GM19351 (cell line): ENCODE measurements around the gene C9orf85.

Experiments
- ATAC-seq: cut with Tn5 transposase; IDR thresholded peaks from one replicate; pipeline ENCODE4 v1.9.1; 2021; ENCODE audit warnings: mild to moderate bottlenecking, moderate library complexity; ENCODE audit not compliant: unreplicated experiment

The C9orf85 gene

DNA sequence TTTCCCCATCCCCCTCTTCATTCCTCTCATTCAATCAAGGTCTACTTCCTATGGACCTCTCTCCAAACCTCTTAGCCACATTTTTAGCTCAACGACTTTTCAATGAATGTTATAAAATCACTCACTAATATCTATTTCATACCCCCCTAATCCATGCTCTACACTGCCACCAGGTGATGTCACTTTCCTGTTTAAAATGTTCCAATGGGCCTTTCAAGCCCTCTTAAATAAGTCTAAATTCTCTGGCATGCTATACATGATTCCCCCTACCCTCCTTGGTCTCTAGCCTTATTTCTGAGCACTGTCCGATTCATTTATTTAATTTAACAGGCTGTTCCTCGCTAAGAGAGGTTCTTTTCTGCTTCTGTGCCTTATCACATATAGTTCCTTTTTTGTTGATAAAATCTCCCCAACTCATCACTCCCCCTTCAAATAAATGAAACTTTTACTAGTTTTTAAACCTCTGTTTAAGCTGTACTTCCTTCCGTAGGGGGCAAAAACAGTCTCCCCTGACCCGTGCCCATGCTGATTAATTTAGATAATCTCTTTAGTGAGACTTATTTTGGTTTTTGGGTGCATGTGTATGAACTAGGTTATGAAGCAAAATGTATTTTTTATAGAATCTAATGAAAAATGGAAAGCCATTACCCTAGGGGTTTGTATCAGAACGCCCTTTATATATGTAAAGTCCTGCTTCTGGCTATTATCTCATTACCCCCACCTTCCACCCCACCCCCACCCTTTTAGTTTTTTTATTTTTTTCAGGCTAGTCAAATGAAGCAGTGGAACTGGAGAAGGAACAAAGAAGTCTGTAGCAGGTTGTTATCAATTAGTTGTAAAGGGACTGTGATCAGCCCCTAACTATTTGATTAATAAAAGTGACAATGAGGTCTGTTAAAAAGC is 9.5 kb upstream of the C9orf85 start:
- ATAC-seq: no peak

DNA sequence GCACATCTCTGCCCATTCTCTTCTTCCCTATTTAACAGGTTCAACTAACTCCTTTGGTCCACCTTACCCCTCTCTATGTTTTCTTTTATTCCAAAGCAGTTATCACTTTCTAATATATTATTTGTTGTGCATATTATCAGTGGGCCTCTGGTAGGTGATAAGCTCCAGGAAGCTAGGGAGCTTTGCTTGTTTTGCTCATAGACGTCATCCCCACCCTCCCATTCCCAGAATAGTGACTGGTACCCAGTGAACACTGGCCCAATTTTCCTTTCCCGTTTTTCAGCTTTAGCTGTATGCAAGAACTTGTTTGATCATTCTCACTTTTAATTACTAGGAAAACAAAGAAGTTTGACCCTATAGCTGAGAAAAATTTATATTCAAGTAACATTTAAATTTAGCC is 7.4 kb upstream of the C9orf85 start:
- no peak for ATAC-seq

DNA sequence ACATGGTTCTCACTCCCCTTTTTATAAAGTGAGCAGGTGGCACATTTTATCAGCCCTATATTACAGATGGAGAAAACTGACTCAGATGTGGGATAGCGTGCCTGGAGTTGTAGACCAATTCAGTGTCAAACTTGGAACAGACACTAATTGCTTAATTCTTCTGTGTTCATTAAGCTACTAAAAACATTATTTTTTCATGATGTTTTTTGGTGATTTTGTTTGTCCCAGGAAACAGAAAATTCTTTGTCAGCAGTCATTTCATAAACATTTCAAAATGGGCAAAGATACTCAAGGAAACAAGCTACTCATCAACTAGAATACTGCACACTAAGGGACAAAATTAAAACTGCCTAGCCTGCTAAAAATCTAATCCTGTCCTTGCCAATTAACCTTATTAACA is 2.6 kb upstream of the C9orf85 start:
- no peak for ATAC-seq

- no peak for ATAC-seq
Observed at GRCh38 chr9:71909887-71910649, 1.4 kb upstream of the C9orf85 start.

GRCh38 chr9:71910650-71911060 is 784 bp upstream of the C9orf85 start:
- ATAC-seq: peak; percentile 9

DNA sequence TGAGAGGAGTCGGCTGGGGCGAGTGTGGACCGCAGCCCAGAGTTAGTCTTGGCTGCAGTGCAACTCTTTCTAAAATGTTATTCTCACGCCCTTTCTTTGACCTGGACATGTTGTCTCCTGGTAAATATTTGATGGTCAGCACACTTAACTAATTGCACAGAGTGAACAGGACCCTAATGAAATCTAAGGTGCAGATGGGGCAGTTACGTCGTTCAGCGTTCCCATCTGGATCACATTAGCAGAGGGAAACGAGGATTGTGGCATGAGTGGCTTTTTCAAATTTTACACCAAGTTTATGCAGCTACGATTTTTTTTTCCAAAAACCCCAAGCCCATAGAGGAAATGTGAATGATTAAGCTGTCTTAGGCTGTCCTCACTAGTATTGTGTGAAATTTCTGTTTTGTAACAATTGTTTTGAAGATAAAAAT is 483 bp downstream of the C9orf85 start:
- ATAC-seq: no peak

- no peak for ATAC-seq
Observed at GRCh38 chr9:71915495-71915894, 4.1 kb downstream of the C9orf85 start.

DNA sequence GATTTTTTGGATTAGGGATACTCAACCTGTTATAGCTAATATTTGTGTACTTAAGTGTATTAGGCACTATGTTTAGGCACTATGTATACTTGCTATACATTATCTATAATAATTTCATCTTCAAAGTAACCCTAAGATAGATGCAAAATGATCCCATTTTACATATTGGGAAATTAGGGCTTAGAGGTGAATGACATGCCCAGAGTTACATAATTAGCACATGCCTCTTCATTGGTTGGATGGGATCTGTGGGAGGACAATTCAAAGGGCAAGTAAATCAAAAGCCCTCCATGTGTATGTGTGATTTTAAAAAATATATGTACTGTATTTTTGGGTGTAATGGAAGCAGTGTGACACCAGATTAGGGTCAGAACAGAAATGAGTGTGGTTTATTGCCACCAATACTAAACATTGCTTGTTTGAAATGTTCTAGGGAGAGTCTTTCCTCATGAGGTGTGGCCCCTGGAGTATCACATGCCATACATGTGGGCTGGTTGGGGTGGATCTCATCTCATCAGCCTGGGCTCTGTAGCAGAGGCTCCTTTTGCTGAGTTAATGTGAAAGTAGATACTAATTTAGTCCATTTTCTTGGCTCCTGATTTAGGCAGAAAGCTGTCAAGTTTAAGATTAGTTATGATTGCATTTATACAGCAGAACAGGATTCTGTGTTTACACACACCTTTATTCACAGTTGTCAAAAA is 5.5 kb downstream of the C9orf85 start:
- ATAC-seq: peak; percentile 93

GRCh38 chr9:71918419-71918818 is 7.0 kb downstream of the C9orf85 start:
- no peak for ATAC-seq

DNA sequence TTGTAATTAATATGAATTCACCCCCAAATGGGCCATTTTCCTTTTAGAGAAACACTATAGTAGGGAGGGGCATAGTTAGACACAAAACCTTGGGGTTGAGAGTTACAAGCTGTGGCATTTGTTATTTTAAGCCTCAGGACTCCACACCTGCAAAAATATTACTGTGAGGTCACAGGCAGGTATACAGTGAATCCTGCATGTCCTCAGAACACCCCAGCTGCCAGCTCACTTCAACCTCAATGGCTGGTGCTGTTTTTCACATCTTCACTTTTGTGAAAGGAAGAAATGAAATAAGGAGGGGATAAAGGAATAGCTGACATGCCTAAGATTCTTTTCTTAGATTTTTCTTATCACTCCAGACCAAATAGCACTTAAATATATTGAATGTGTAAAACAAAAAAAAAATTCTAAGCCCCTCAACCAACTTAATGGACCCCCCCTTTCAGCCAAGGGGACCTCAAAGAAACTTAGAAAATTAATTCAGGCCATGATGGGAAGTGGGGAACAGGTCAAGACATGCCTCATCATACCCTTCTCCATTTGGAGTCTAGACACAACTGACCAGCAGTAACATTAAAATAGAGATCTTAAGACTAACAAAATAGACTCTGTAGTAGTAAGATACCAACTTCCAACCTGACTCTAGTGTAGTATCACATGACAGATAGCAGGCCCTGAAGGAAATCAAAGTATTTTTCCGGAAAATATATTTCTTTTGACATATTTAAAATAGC is 9.2 kb downstream of the C9orf85 start:
- ATAC-seq: no peak

- no peak for ATAC-seq
Observed at GRCh38 chr9:71921190-71921814, 9.9 kb downstream of the C9orf85 start.

- ATAC-seq: no peak
Observed at GRCh38 chr9:71924576-71924975, 13.1 kb downstream of the C9orf85 start.

DNA sequence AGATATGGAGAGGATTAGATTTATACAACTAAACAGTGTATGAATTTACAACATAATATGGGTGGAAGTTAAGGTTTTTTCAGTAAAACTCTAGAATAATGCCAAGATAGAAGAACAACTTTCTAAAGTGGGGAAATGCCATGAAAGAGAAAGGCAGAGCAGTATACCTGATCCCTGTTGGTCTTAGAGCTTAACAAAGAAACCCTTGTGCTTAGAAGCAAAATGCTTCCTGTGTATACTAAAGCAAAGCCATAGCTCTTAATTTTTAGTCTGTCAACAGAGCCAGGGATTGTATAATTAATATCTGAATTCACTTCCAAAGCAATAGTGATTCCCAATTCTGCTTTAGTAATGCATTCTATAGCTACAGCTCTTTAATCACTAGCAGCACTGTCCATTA is 14.4 kb downstream of the C9orf85 start:
- no peak for ATAC-seq

- no peak for ATAC-seq
Observed at GRCh38 chr9:71928376-71928775, 16.9 kb downstream of the C9orf85 start.

- no peak for ATAC-seq
Observed at GRCh38 chr9:71928806-71929205, 17.4 kb downstream of the C9orf85 start.

DNA sequence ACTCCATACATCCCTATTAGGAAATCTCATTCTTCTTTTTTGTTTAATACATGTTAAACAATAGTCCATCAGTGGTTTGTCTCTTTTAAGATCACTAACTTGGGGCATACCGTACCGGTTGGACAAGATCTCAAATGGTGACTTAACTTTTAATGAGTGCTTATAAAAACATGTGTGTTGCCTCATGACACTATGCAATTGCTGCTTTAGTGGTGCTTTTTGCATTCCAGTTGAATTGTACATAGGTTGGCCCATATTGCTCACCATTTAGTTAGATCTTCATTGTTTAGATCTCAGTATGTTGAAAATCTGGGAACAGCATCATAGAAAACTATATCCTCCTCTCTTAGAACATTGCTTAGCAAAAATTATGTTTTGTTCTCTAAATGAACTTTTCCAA is 17.8 kb downstream of the C9orf85 start:
- ATAC-seq: no peak

DNA sequence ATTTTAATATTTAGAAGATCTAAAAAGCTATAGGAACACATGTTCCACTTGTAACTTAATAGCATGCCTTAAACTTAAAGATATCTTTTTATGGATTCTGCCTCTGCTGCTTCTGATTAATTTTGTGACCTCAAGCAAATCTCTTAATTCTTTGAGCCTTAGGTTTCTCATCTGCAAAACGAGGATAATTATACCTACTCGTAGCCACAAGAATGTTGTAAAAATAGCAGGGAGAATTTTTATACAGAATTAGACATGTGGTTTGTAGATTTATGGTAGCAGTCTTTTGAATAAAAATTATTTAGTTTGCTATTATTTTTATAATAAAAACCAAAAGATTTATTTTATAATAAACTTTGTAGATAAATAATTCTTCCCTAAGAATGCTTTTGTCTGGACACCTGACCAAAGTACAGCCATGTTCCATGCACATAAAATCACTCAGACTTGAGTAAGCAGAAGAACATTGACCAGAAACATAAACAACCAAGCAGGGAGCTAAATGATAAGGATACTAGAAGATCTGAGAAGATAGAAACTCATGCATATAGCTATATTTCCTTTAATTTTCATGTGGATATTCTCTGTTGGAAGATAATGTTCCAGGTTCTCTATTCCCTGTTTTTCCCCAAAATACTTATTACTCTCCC is 18.5 kb downstream of the C9orf85 start:
- ATAC-seq: no peak

DNA sequence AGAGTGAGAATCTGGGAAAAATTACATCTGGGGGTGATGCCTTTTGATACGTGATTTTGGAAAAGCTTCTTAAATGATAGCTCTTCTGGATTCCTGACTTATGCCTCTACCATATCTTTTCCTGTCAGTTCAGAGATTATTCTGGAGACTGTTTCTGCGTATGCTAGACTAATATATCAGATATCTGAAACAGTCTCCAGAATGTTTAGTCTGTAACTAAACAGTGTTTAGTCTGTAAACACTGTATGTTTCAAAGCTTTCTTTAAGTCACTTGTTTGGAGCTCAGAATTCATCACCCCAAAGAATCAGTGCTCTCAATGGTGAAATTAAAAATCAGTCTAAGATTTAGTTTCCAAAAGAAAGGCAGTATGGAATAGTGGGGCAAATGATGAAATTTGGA is 19.7 kb downstream of the C9orf85 start:
- ATAC-seq: no peak

DNA sequence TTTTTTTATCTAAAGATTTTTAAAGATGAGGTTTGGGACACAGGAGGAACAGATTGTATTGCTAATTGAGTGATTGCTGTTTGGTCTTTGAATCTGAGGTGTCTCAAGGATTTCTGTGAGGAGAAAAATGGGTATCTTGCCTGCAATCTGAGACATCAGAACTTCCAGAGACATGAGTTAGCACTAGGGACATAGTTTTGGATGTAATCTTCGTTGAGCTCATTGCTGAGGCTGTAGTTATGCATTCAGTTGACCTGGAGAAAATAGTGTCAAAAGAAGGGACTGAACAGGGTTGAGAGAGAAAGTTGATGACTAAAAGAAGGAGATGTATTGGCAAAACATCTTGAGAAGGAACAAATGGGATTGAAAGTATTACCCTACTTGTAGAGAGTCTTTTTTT is 24.6 kb downstream of the C9orf85 start:
- no peak for ATAC-seq
